NK-92 (cell line): Measurements from ENCODE around the gene TDG.
"Not testable (repeated sequence)": the region's sequence is repeated elsewhere in the genome, so short reads cannot be mapped to it uniquely, and the experiment has no call there.

ENCODE experiments used
- DNase-seq: peaks from one replicate; lab custom pipeline; 2025; ENCODE audit not compliant: unreplicated experiment; lab: John Stamatoyannopoulos, UW

TDG gene

GRCh38 chr12:104012331-104012730 lies 46.7 kb downstream of the TDG start:
- DNase-seq = no peak

DNA sequence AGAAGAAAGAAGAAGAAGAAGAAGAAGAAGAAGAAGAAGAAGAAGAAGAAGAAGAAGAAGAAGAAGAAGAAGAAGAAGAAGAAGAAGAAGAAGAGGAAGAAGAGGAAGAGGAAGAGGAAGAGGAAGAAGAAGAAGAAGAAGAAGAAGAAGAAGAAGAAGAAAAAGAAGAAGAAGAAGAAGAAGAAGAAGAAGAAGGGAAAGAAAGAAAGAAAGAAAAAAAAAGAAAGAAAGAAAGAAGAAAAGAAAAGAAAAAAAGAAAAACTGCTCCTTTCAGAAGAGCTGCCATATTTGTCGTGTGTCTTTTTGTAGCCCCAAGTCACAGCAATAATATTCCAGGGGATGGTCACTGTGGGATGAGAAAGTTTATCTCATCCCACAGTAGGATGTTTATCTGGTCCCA lies 56.2 kb downstream of the TDG start:
- DNase-seq = not testable (repeated sequence)

DNA sequence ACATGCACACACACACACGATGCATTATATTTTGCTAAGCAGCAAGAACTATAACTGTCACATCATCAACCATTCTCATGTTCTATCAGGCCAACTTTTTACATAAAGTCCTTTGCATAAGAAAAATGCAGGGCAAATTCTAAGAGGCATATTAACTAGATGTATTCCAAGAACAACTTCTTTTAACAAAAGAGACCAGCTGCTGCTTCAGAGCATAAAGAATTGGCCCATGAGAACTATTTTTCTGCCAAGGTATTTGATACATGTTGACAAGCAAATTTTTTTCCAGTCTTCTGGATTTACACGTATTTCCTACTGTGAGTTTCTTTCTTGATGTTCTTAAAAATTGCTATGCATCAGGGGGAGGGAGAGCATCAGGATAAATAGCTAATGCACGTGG lies 57.1 kb downstream of the TDG start:
- no peak for DNase-seq

DNA sequence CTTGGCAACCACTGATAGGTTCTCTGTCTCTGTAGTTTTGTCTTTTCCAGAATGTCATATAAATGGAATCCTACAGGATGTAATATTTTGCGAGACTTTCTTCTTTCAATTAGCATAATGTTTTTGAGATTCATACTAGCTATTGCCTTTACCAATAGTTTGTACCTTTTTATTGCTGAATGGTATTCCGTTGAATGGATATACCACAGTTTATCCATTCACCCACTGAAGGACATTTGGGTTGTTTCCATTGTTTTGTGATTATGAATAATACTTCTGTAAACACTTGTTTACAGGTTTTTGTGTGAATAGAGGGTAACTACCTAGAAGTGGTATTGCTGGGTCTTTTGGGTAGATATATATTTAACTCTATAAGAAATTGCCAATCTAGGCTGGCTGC lies 58.0 kb downstream of the TDG start:
- no peak for DNase-seq

DNA sequence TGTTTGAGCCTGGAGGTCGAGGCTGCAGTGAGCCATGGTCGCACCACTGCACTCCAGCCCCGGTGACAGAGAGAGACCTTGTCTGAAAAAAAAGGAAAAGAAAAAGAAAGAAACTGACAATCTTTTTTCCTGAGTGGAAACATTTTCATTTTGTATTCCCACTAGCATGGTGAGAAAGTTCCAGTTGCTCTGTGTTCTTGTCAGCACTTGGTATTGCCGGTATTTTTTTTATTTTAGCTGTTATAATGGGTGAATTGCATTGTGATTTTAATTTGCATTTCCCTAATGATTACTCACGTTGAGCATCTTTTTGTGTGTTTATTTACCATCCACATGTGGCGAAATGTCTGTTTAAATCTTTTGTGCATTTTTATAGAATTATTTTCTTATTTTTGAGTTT lies 58.7 kb downstream of the TDG start:
- no peak for DNase-seq

GRCh38 chr12:104025771-104026170 lies 60.1 kb downstream of the TDG start:
- DNase-seq = no peak

GRCh38 chr12:104026841-104027599 lies 61.3 kb downstream of the TDG start:
- no peak for DNase-seq

DNA sequence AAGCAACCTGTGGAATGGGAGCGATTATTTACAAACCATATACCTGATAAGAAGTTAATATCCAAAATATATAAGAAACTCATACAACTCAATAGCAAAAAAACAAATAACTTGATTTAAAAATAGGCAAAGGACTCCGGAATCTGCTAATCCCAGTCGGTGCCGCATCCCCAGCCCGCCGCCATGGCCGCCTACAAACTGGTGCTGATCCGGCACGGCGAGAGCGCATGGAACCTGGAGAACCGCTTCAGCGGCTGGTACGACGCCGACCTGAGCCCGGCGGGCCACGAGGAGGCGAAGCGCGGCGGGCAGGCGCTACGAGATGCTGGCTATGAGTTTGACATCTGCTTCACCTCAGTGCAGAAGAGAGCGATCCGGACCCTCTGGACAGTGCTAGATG lies 64.9 kb downstream of the TDG start:
- DNase-seq = not testable (repeated sequence)

DNA sequence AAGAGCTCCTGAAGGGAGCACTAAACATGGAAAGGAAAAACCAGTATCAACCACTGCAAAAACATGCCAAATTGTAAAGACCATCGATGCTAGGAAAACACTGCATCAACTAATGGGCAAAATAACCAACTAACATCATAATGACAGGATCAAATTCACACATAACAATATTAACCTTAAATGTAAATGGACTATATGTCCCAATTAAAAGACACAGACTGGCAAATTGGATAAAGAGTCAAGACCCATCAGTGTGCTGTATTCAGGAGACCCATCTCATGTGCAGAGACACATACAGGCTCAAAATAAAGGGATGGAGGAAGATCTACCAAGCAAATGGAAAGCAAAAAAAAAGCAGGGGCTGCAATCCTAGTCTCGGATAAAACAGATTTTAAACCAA lies 70.5 kb downstream of the TDG start:
- DNase-seq = not testable (repeated sequence)
